GM13977 (cell line): ENCODE results near the gene CHADL.

Experiments used
- DNase-seq: peaks from one replicate; pipeline ENCODE4 v3.0.0; 2012; ENCODE audit warnings: low spot score
- in situ Hi-C: fragments of 300-500 bp; cut with MboI; formaldehyde crosslinking; loops from one replicate; pipeline ENCODE4 v1.12.0; 2022; ENCODE audit warnings: low sequenced_read_pairs, low pct_unique_long_range_greater_than_20kb, mixed read lengths, inconsistent platforms; ENCODE audit not compliant: unreplicated experiment
- TF ChIP-seq, protein P1 (sequence below): IDR thresholded peaks from 2 replicates; pipeline ENCODE4 v1.5.1; 2012; ENCODE audit warnings: mild to moderate bottlenecking, control low read depth; ENCODE audit not compliant: insufficient read depth; ENCODE audit errors: extremely low read depth, missing control alignments

The CHADL gene

DNA sequence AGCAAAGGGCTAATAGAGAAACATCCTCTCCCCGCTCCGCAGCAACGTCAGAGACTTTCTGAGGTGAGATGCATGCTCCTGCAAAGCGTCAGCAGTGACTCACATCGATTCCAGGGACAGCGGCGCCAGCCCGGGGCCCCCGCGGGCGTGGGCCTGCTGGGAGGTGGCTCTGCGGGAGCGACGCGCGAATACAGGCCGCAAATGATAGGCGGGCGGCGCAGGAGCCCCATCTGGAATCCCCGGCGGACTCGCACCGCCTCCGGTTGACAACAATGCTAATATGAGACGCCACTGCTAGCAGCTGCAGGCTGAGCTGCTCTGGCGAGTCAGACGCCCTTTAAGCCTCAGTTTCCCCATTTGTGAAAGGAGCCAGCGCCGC, 44.7 kb upstream of the CHADL start:
- in situ Hi-C loops = no loop called here
- peak; percentile 79 for DNase-seq
- TF ChIP-seq, protein P1, sequence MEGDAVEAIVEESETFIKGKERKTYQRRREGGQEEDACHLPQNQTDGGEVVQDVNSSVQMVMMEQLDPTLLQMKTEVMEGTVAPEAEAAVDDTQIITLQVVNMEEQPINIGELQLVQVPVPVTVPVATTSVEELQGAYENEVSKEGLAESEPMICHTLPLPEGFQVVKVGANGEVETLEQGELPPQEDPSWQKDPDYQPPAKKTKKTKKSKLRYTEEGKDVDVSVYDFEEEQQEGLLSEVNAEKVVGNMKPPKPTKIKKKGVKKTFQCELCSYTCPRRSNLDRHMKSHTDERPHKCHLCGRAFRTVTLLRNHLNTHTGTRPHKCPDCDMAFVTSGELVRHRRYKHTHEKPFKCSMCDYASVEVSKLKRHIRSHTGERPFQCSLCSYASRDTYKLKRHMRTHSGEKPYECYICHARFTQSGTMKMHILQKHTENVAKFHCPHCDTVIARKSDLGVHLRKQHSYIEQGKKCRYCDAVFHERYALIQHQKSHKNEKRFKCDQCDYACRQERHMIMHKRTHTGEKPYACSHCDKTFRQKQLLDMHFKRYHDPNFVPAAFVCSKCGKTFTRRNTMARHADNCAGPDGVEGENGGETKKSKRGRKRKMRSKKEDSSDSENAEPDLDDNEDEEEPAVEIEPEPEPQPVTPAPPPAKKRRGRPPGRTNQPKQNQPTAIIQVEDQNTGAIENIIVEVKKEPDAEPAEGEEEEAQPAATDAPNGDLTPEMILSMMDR = peak; percentile 7

GRCh38 chr22:41284465-41284864, 43.7 kb upstream of the CHADL start:
- in situ Hi-C loops = no loop called here
- TF ChIP-seq, protein P1 = no peak
- no peak for DNase-seq

- no peak for DNase-seq
- TF ChIP-seq, protein P1 = no peak
- in situ Hi-C loops = no loop called here
These were observed 40.1 kb upstream of the CHADL start for GRCh38 chr22:41280854-41281253.

DNA sequence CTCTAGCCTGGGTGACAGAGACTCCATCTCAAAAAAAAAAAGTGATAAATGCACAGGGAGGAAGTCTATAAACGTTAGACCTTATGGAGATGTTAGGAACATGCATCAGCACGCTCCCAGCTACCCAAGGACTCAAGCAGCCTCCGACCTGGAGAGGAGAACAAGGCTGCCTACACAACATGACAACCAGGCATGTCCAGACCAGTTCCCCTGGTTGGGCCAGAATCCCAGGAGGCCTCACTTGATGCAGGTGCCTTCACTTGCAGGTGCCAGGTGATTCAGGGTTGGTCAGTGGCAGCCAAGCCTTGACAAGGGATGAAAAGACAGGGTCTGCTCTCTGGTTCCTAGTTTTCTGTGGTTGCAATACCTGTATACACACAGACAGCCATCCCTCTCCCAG, 39.3 kb upstream of the CHADL start:
- DNase-seq = no peak
- TF ChIP-seq, protein P1 = no peak
- in situ Hi-C loops = no loop called here

DNA sequence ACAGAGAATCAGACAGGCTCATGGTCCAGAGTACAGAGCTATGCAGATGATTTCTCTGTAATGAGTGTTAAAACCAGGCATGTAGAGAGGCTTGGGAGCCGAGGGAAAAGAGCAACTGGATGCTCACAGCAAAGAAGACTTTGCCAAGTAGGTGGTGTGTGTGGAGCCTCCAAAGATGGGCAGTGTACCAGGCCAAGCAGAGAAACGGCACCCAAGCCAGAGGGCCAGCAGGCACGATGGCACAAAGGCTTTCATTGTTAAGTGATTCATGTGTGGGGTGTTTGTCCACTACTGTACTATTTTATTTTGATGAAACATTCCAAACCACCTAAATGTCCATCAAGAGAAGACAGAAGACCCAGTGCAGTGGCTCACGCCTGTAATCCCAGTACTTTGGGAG, 34.1 kb upstream of the CHADL start:
- in situ Hi-C loops = no loop called here
- TF ChIP-seq, protein P1 = no peak
- DNase-seq = no peak

DNA sequence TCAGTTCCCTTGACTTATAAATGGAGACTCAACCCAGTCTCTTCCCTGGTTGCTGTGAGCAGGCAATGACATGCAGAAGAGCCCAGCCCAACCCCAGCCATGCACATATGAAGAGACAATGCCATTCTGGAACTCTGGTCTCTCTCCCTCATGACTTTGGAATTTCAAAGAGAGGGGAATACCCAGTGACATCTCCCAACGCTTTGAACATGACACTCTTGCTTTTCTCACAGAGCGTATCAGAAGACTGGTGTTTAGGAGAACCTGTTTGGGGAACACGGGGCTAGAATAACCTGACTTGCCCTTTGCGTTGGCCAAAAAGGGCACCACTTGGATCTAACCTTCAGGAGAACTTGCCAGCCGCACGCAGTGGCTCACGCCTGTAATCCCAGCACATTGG, 32.4 kb upstream of the CHADL start:
- DNase-seq = no peak
- in situ Hi-C loops = no loop called here
- TF ChIP-seq, protein P1 = no peak

DNA sequence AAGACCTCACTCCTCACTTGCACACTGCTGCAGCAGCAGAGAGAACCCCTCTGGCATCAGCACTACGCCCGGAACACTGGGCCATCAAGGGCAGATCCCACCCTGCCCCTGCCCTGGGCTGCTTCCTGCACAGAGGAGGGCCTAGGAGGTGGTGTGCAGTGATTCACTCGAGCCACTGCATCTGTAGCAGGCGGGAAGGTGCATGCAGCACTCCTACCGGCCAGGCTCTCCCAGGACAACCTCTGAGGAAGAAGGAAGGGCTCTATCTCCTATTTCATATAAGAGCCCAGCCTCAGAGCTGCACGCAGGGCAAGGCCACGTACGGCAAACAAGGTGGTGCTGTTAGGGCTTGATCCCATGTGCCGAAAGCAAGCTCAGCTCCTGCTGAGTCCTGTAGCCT, 31.1 kb upstream of the CHADL start:
- DNase-seq = no peak
- in situ Hi-C loops = no loop called here
- TF ChIP-seq, protein P1 = no peak
